ENCODE results near the gene ANKRD1.

Gene ANKRD1

DNA sequence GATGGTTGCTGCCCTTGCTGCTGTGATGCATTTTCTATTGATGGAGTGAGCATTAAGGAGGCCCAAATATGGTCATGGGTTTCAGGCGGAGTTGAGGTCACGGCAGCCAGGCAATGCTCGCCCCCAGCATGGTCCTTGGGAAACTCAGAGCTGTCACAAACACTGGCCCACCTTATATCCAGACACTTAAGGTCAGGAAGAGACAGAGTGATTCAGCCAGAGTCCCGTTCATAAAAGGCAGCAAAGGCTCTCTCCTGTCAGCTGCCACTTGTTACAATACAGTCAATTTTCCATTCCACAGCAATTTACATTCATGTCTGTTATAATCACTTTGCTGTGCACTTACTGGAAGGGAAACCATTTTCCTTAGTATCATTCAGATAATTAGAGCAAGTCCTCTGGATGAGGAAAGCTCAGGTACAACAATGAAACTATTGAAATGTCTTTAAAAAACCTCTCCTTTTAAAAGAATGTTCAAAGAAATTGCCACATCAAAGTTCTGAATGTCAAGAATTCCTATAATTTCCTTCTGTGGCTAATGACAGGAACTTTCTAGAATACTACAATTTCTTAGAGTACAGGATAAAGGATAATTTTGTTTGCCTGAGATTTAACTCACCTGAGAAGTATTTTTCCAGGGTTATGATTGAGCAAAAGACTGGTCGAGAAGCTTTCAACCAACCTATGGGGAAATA, 14.8 kb upstream of the ANKRD1 start:
- DNase-seq (ENCODE audit: low read depth in 2 of 2), result no peak

DNA sequence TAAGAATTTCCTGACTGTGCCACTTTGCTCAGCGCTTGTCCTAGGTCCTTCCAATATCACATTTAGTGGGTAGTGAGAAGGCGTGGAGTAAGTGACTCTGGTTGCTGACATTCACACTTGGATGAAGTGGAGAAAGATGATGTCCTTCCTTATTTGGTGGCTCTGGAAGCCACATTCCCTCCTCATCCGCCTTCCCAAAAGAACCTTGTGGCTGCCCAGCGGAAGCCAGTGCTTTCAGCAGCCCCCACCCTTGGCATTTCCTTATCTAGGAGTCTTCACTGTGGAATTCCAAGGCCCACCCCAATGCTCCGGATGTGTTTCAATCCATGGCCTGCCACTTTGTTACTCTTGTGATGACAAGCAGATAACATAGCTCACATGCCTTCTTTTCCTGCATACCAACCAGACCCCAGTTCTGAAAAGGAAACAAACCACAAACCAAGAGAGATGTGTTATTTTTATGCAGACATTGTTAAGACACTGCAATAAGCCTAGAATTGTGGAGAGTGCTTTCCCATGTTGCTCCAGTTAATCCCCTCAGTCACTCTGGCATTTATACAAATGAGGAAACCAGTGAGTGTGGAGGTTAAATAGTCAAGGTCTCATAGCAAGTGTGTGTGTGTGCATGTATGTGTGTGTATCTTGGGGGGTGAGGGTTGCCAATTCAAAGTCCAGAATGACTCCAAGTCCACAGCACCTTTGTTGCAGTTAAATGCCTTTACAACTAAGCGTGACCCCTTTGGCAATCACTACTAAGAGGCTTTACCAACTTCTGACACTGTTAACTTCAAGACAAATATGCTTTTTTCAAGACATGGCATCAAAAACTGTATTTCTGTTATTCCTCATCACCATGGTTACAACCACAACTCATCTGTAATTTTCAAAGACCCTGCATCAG, 10.3 kb upstream of the ANKRD1 start:
- DNase-seq (ENCODE audit: low read depth in 2 of 2), result no peak

GRCh38 chr10:90930070-90930837, 9.4 kb upstream of the ANKRD1 start:
- DNase-seq (ENCODE audit: low read depth in 2 of 2), result no peak

- no peak for DNase-seq (ENCODE audit: low read depth in 2 of 2)
Observed at GRCh38 chr10:90929179-90929578, 8.3 kb upstream of the ANKRD1 start.

DNA sequence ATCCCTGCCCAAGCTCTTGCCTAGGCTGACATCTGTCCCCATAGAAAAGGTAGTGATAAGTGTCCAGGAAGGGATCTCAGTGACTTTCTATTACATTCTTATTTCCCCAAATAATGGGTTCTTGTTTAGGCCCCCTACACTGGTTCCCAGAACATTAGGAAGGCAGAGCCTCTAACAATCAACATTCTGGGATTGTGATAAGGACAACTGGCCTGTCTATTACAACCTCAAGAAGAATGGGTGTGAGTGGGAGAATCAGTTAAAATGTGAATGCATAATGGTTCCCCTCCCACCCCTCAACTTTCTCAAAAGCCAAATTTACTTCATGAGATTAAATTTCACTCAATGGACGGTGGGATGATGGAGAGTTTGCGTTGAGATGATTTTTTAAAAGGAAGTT, 6.4 kb upstream of the ANKRD1 start:
- no peak for DNase-seq (ENCODE audit: low read depth in 2 of 2)

- no peak for DNase-seq (ENCODE audit: low read depth in 2 of 2)
Observed at GRCh38 chr10:90925079-90926029, 4.5 kb upstream of the ANKRD1 start.

- DNase-seq (ENCODE audit: low read depth in 2 of 2), result no peak
Observed at GRCh38 chr10:90924552-90924951, 3.7 kb upstream of the ANKRD1 start.

DNA sequence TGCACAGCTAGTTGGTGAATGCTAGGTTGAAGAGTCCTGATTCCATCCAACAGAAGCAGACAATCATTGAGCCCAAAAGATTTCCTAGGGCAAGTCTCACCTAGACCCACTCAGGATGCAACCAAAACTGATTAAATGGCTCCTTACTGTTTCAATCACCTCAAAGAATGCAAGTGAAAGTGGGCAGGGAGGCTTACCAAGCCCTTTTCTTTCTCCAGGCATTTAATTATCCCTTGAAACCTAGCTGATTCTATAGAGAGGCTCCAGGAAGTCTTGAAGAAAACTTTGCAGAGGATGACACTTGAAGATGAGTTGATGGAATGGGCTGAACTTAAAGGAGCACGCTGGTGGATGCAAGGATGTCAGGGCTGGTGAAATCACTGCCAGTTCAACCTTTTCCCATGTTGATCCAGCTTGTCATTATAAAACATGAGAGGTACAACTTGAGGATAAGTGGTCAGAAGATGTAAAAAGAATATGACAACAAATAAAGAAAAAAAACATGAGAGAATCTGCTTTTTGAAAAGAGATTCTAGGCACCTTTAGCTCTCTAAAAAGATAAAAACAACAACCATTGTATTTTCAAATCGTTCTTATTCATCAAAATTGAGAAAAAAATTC, 2.3 kb upstream of the ANKRD1 start:
- no peak for DNase-seq (ENCODE audit: low read depth in 2 of 2)

DNA sequence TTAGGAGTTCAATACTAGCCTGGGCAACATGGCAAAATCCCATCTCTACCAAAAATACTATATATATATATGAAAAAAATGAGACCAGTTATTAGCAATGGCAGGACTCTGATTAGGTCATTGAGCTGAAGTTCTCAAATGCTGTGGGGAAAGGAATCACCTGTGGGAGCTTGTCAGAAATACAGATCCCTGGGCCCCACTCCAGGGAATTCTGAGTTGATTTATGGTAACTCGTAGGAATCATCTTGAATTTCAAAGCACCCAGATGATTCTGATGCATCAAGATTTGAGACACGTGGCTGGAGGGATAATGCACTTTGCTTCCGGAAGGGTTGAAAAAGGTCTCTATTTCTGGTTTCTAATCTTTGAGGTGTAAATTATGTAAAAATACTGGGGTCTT, 1.0 kb upstream of the ANKRD1 start:
- DNase-seq (ENCODE audit: low read depth in 2 of 2), result no peak

DNA sequence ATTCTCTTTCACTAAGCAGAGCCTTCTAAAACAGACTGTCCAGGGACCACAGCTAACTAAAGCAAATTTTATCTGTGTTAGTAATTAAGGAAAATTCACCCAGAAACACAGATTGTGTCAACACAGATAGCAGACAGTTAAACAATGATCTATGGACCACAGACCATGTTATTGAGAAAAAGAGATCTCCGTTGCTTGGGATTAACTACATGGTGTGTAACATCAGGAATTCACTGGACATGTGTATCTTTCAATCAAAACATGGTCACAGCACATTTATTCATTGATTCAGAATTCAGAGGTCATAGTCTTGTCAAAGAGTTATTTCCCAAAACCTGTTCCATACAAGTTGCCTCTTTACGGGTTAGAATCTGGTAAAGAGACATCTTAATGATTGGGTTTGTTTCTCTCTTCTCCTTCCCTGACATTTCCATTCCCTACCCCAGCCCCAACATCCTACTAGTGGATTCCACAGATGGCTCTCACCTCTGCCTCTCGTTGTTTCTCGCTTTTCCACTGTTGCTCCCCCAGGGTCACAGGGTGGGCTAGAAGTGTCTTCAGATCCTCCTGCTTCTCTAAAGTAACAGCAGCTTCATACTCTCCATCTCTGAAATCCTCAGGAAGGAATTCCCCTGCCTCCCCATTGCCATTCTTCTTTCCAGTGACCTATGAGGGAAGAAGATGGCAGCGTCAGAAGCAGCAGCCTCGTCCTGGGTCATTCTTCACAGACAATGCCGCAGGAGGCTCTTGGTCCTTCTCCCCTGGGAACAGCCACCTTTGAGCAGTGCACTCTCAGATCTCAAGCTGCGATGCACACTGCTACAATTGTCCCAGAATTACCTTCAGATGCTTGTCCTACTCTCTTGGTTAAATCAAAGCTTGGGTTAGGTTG, 958 bp downstream of the ANKRD1 start:
- DNase-seq (ENCODE audit: low read depth in 2 of 2), result no peak

GRCh38 chr10:90917968-90918318, 2.9 kb downstream of the ANKRD1 start:
- DNase-seq (ENCODE audit: low read depth in 2 of 2), result no peak

DNA sequence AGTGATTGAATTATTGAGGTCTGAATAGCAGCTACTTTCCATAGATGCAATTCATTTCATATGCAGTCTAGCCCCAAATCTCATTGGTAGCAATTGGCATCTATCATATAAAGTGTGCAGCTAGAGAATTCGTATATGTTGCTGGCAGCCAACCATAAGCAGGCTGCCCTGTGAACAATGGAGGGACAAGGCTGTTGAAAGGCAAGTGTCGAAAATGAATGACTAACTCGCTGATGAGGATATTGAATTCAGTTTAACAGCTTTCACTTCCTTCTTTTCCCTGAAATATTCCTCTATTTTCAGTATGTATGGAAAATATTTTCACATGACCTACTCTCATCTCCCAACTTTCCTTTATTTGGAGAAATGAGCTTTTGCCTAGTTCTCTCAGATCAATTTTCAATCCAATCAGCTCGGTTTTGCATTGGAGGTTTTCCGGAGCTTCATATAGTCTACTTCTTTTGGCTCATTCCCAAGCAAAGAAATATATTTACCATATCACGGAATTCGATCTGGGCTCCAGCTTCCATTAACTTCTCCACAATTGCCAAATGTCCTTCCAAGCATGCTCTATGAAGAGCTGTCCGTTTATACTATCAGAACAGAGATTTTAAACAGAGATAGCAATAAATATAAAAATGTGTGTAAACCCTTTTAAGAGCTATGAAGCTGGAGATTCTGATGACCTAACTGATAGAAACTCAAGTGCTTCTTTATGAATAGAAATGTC, 3.5 kb downstream of the ANKRD1 start:
- DNase-seq (ENCODE audit: low read depth in 2 of 2), result no peak

DNA sequence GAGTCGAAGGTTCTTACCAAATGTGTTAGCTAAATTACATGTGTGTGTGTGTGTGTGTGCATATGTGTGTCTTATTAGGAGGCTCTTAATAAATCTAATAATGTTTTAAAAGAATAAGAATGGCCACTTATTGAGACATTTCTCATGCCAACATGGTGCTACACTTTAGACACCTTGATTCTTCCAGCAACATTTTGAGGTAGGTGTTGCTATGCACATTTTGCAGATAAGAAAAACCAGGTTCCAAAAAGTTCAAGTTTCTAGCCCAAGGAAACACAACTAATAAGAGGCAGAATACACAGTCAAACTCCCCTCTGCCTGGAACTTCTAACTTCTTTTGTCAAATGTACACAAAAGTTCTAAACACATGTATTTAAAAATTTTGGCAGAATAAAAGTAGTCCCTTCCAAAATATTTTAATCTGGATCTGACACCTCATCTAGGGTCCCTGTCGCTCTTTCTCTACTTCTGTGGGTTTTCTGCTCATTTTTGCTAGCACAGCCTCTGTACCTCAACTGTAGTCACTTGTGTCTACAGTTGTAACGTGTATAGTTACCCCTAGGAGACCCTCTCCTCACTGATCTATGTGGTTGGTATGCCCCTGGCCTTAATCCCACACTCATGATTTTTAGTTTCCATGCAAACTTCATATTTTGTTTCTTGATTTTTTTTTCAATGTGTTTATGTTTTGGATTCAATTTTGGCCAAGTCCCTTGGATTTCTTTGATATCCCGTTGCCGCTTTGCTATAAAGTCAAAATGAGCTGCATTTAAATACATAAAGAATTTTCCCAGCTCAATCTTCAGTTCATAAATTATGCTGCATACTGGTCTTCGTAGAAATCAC, 4.3 kb downstream of the ANKRD1 start:
- DNase-seq (ENCODE audit: low read depth in 2 of 2), result no peak

DNA sequence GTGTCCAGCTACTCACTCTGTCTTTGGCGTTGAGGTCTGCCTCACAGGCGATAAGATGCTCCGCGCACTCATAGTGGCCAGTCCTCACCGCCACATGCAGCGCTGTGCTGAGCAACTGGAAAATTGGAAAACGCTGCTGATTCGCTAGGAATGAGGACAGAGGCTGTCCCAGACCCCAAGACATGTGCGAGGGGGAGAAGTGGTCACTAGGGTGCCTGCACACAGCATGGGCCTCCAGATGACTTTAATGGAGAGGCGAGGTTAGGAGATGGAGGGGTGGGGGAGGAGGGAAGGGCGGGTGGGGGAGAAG, 5.2 kb downstream of the ANKRD1 start:
- no peak for DNase-seq (ENCODE audit: low read depth in 2 of 2)

GRCh38 chr10:90914992-90915765, 5.7 kb downstream of the ANKRD1 start:
- no peak for DNase-seq (ENCODE audit: low read depth in 2 of 2)

- no peak for DNase-seq (ENCODE audit: low read depth in 2 of 2)
Observed at GRCh38 chr10:90913774-90914420, 7.0 kb downstream of the ANKRD1 start.

DNA sequence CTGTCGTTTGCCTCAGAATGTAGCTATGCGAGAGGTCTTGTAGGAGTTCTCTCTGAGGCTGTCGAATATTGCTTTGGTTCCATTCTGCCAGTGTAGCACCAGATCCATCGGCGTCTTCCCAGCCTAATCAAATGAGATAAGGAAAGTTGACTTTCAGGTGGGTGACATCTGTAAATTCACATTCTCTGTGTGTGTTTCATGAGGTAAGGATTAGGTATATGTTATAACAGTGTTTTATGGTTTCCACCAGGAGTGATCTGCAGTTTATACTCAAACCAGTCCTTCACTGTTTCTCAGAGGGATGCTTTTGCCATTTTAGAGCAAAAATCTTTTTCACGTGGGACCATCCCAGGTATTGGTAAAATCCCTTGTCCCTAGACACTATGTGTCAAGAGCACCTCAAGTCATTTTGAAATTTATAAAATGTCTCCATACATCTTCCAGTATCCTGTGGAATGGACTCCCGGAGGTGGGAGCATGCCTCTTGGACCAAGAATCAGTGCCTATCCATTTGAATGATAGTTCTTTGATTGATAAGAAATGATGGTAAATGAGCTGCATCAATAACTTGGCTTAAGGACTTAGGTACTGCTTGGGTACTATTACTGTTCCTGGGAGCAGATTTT, 7.9 kb downstream of the ANKRD1 start:
- DNase-seq (ENCODE audit: low read depth in 2 of 2), result no peak
